Prostate gland (tissue), 2 donors: Measurements from ENCODE around the gene SCLT1. TPM values are rescaled to one million over a fixed set of nuclear protein-coding genes. Genes with fewer than 3 reads are reported as not detected.

Experiments used
- DNase-seq: peaks from one replicate; pipeline ENCODE4 v3.0.0-alpha.2; 2019; ENCODE audit warnings: low spot score
- H3K27ac ChIP-seq, 2 donors: fragments of 200-600 bp; sonication (generic); 2 replicates each; pipeline ENCODE4 v1.5.1; 2017 to 2019
- H3K27me3 ChIP-seq: fragments of 200-600 bp; sonication (generic); replicated peaks from 2 replicates; pipeline ENCODE4 v1.5.1; 2019; ENCODE audit not compliant: insufficient read depth
- H3K36me3 ChIP-seq, 2 donors: fragments of 200-600 bp; sonication (generic); 1 replicate in 1 of 2; 2 replicates in 1 of 2; pipeline versions ENCODE4 v1.5.1 to v1.8.1; 2017 to 2019
- H3K4me1 ChIP-seq: fragments of 200-600 bp; sonication (generic); replicated peaks from 2 replicates; pipeline ENCODE4 v1.5.1; 2019
- H3K4me3 ChIP-seq, 2 donors: fragments of 200-600 bp; sonication (generic); 2 replicates each; pipeline ENCODE4 v1.5.1; 2017 to 2019
- H3K9me3 ChIP-seq: fragments of 200-600 bp; sonication (generic); 2 replicates; pipeline ENCODE4 v1.5.1; 2017
- CTCF ChIP-seq, 4 experiments: fragments of 200-600 bp in 2 of 4; fragments of 450-650 bp in 2 of 4; sonication (generic) in 2 of 4; IDR thresholded peaks; 1 replicate in 3 of 4; 2 replicates in 1 of 4; pipeline ENCODE4 v1.5.1; 2016 to 2019; ENCODE audit warnings: antibody characterized with exemption in 4 of 4, mild to moderate bottlenecking in 2 of 4, moderate library complexity in 2 of 4
- POLR2A ChIP-seq: fragments of 450-650 bp; IDR thresholded peaks from one replicate; pipeline ENCODE4 v1.6.1; 2016; ENCODE audit warnings: antibody characterized with exemption, mild to moderate bottlenecking
- POLR2AphosphoS5 ChIP-seq: sonication (generic); formaldehyde crosslinking; IDR thresholded peaks from one replicate; pipeline ENCODE4 v1.6.1; 2017; ENCODE audit warnings: antibody characterized with exemption
- WGBS: methylation state at CpG from one replicate; pipeline ENCODE4 v1.1.5; 2018; 5-methylcytosine and 5-hydroxymethylcytosine counted together
- intact Hi-C: fragments of 100-400 bp; cut with DNase I; formaldehyde crosslinking; loops from one replicate; pipeline ENCODE4 v1.14.2; 2022
- total RNA-seq, 2 donors: library from RNA; depleted of rRNA; stranded (reverse); fragments of >200 nt; gene quantifications; one replicate each; pipeline ENCODE4 v1.1.0, GENCODE V29; 2016

Gene SCLT1
- total RNA-seq, 2 donors from 2014 or later: 6.6 to 7.0 TPM

GRCh38 chr4:128879283-128879682 lies 214.1 kb downstream of the SCLT1 start:
- WGBS: 83% methylated on average over 2 of the region's 2 CpGs
- no peaks in the 10 kb centered on the region for H3K27me3 ChIP-seq
- intact Hi-C loops: no loop called here

DNA sequence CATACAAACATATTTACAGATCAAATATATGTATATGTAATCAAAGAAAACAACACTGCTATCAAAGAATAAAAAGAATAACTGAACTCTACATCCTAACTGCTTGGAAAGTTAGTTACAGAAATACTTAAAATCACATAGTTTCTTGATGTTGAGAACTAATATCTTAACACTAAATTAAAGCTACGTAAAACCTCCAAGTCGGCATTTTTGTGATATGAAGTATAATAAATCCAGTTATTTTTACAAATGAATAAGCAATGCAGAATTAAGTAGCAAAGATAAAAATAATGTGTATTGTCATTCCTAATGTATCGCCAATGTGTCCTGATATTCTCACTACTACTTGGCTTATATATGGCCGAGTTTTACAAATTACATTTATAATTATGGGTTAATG lies 215.4 kb downstream of the SCLT1 start:
- DNase-seq: no peak
- intact Hi-C loops: no loop called here
- TF ChIP-seq POLR2A (no peak), CTCF (IDR thresholded peaks at IDR 0.05) (no peak), POLR2AphosphoS5 (no peak)
- Histone ChIP-seq H3K27me3 (no peaks in the 10 kb centered on the region), H3K4me3 (no peak overlapping the region), H3K9me3 (no peaks in the 10 kb centered on the region), H3K4me1 (no peaks in the 10 kb centered on the region), H3K36me3 (no peaks in the 10 kb centered on the region), H3K27ac (no peak overlapping the region)
- 95% methylated on average over 4 of the region's 4 CpGs for WGBS

More at GRCh38 chr4:128879283-128879682, 214.1 kb downstream of the SCLT1 start:
- H3K36me3 ChIP-seq: no peaks in the 10 kb centered on the region
- H3K4me1 ChIP-seq: no peaks in the 10 kb centered on the region
- no peaks in the 10 kb centered on the region for H3K9me3 ChIP-seq
- H3K27ac ChIP-seq: no peak overlapping the region
- DNase-seq: no peak
- H3K4me3 ChIP-seq: no peak overlapping the region
- TF ChIP-seq CTCF (IDR thresholded peaks at IDR 0.05) (no peak), POLR2AphosphoS5 (no peak), POLR2A (no peak)

DNA sequence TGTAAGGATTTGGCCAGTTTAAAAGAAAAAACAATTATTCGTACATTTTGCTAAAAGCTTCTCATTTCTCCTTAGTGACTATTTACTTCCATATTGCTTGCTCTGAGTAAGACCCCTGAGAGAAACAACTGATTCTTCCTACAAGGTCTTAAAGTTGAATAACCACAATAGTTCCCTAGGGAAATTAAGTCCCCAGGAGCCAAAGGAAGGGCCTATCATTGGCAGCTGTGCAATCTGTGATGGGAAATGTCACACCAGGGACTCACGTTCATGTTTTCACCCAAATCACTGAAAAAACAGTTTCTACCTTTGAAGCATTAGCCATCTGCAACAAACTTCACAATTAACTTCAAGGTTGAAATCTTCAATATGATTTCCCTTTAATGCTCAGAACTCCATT lies 217.1 kb downstream of the SCLT1 start:
- Histone ChIP-seq H3K4me3 (no peak overlapping the region), H3K27ac (no peak overlapping the region), H3K36me3 (peaks cover 0 to 2% of the 10 kb centered on the region in 2 donors), H3K27me3 (no peaks in the 10 kb centered on the region), H3K4me1 (no peaks in the 10 kb centered on the region), H3K9me3 (no peaks in the 10 kb centered on the region)
- DNase-seq: no peak
- intact Hi-C loops: no loop called here
- TF ChIP-seq POLR2AphosphoS5: no peak
- no peak for TF ChIP-seq POLR2A
- TF ChIP-seq CTCF (IDR thresholded peaks at IDR 0.05): no peak
- WGBS: 94% methylated on average over 2 of the region's 2 CpGs

GRCh38 chr4:128871948-128872347 lies 221.4 kb downstream of the SCLT1 start:
- TF ChIP-seq CTCF (IDR thresholded peaks at IDR 0.05) (no peak), POLR2A (no peak), POLR2AphosphoS5 (no peak)
- WGBS: 96% methylated on average over 9 of the region's 9 CpGs
- intact Hi-C loops: no loop called here

GRCh38 chr4:128869776-128870509 lies 223.4 kb downstream of the SCLT1 start:
- H3K27ac ChIP-seq: no peak overlapping the region
- DNase-seq: no peak
- intact Hi-C loops: loop anchor here (10.0 kb wide), 1 partner anchor 485 kb away; no protein-coding TSS in a partner anchor
- no peaks in the 10 kb centered on the region for H3K9me3 ChIP-seq
- no peak overlapping the region for H3K4me3 ChIP-seq
- WGBS: 88% methylated on average over 2 of the region's 2 CpGs
- TF ChIP-seq CTCF (IDR thresholded peaks at IDR 0.05) (no peak), POLR2A (no peak), POLR2AphosphoS5 (no peak)
- peaks cover 0 to 4% of the 10 kb centered on the region in 2 donors for H3K36me3 ChIP-seq
- H3K4me1 ChIP-seq: no peaks in the 10 kb centered on the region
- H3K27me3 ChIP-seq: no peaks in the 10 kb centered on the region

More at GRCh38 chr4:128871948-128872347, 221.4 kb downstream of the SCLT1 start:
- Histone ChIP-seq H3K36me3 (peaks cover 0 to 4% of the 10 kb centered on the region in 2 donors), H3K9me3 (no peaks in the 10 kb centered on the region), H3K27ac (no peak overlapping the region), H3K4me3 (no peak overlapping the region), H3K4me1 (no peaks in the 10 kb centered on the region), H3K27me3 (no peaks in the 10 kb centered on the region)
- DNase-seq: no peak
